ENCODE measurements around the gene USB1.
"Not testable (repeated sequence)": the region's sequence is repeated elsewhere in the genome, so short reads cannot be mapped to it uniquely, and the experiment has no call there.

The USB1 gene

DNA sequence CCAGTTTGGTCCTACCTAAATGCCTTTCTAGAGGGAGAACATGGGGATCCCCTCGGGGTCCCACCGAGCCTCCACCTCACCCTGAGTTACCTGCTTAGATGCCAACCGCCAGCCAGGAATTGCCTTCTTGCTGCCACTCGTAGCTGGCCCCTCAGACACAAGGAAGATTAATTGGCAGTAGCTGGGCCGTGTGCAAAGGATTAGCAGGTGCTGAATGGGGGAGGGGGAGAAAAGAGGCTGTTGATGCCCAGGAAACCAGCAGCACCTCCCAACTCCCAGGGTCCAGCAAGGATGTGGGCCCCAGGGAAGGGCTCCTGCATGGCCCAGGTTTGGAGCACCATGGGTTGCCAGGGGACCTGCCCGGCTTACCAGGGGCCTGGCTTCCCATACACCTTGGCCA lies 30.2 kb upstream of the USB1 start, which contains the start of gene CNGB1:
Gene CNGB1 (minus strand): TSS at position 159 of the 400 bp plus-strand sequence. CDS start 3,842 bp downstream, outside the sequence.
- DNase-seq: no peak

DNA sequence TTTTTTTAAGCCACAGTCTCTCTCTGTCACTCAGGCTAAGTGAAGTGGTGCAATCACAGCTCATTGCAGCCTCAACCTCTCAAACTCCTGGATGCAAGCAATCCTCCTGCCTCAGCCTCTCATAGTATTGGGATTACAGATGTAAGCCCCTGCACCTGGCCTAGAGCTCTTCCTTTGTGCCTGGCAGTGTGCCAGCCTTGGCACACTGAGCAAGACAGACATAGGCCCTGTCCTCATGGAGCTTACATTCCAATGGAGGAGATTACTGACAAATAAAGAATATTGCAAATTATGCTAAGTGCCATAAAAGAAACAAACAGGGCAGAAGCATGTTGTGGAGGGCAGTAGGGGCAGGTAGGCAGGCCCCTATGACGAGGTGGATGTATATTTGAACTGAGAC lies 29.4 kb upstream of the USB1 start:
- no peak for DNase-seq

DNA sequence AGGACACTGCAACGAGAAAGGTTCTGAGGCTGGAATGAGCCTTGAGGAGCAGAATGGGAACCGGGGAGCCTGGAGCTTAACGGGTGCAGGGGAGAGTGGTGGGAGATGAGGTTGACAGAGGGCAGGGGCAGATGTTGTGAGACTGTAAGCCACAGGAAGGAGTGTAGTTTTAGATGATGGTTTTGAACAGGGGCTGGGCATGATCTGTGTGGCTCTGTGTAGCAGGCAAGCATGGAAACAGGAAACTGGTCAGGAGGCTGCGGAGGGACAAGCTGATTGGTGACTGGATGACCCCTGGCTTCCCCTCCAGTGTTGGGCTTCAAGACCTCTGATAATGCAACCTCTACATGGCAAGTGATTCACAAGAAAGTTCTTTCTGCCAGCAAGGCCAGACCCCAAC lies 28.9 kb upstream of the USB1 start:
- no peak for DNase-seq

DNA sequence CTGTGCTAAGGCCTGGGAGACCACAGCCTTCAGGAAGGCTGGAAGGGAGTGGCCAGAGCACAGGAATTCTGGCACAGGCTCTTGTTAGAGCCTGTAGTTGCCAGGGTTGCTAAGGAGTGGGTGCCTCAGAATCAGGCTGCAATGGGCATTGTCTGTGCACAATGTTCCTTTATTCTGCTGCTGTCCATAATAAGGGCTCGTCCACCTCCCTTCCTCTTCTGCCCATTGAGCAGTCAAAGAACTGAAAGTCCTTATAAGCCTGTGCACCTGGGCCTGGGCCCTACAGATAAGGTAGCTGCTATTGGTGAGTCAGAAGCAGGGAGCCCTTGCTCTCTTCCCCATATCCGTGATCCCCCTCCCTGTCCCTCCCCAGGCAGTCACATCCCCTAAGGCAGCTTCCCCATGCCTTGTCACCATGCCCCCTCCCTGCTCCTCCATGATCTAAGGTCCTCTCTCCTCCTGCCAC lies 24.8 kb upstream of the USB1 start:
- DNase-seq: no peak

DNA sequence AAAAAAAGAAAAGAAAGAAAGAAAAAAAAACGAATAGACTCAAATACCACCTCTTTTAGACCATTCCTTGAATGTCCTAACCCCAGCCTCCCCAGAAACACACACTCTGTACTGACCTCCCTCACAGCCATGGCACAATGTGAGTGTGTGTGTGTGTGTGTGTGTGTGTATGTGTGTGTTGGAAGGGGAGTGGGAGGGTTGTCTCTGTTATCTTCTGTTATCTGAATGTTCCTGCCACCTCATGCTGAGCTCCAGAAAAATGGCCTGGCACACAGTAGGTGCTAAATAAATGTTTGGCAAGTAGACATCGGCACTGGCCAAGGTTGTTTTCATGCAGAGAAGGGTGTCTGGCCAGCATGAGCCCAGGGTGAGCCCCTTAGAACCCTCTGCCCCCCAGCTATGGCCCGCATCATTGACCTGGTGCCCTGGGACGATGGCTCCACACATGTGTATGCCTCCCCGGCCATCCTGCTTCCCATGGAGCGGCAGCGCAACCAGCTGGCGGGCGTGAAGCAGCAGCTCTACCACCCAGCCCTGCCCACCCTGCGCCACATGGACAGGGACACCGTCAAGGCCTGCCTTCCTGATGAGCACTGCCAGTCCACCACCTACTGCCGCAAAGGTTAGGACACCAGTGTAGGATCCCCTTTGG lies 23.7 kb upstream of the USB1 start:
- DNase-seq: no peak

DNA sequence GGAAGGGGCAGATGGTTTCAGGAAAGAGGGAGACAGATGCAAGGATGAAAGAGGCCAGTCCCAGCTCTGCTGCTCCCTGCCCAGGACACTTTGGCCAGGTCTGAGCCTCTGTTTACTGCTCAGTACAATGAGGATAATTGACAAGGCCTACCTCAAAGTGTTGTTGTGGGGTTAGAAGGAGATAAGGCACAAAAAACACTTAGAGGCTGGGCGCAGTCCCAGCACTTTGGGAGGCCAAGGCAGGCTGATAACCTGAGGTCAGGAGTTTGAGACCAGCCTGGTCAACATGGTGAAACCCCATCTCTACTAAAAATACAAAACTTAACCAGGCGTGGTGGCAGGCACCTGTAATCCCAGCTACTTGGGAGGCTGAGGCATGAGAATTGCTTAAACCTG lies 23.1 kb upstream of the USB1 start:
- DNase-seq: not testable (repeated sequence)

DNA sequence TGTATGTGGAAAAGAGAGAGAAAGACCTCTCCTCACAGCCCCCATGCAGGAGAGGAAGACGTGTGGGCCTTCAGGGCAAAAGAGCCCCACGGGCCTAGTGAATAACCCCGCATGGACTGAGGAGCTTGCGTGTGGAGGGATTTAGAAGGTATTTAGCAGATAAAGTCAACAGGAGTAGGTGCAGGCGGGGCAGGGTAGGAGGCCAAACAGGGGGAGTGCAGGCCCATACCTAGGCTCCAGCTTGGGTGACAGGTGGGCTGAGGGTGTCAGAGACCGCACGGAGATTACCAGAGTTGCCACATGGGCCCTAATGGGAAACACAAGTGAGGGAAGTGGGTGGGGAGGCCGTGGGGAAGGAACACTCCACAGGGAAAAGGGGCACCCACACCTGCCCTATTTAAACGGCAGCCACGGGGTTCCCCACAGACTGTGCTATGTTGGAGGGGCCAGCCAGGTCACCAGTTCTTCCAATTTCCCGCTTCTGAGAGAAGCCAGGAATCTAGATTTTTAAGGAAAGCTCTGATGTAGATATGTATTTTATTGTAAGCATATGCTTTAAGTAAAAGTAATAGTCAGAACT lies 22.1 kb upstream of the USB1 start:
- no peak for DNase-seq

DNA sequence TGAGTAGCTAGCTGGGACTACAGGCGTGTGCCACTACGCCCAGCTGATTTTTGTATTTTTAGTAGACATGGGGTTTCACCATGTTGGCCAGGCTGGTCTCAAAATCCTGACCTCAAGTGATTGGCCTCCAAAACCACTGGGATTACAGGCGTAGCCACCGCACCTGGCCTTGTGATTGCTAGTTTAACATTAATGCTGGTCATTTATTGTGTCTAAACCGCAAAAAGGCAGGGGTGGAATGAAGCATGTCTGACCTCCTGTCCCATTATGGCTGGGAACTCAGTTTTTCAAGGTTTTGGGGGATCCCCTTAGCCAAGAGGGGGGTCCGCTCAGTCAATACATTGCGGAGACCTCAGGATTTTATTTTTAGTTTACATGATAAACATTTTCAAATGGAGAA lies 19.6 kb upstream of the USB1 start:
- no peak for DNase-seq

DNA sequence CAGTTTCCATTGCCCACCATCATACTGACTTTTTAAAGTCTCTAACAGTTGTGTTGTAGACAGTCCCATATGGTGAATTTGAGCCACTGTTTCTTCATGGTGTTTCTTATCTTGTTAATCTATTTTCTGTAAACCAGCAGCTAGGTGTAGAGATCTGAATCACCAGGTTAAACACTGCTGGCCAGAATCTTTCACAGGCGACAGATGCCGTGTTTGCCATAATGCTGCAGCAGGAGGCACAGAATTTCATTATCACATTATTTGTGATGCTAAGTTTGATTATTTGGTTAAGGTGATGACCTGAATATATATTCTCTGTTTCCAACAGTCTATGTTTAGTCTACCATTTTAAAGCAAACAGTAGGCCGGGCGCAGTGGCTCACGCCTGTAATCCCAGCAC lies 18.8 kb upstream of the USB1 start:
- no peak for DNase-seq

DNA sequence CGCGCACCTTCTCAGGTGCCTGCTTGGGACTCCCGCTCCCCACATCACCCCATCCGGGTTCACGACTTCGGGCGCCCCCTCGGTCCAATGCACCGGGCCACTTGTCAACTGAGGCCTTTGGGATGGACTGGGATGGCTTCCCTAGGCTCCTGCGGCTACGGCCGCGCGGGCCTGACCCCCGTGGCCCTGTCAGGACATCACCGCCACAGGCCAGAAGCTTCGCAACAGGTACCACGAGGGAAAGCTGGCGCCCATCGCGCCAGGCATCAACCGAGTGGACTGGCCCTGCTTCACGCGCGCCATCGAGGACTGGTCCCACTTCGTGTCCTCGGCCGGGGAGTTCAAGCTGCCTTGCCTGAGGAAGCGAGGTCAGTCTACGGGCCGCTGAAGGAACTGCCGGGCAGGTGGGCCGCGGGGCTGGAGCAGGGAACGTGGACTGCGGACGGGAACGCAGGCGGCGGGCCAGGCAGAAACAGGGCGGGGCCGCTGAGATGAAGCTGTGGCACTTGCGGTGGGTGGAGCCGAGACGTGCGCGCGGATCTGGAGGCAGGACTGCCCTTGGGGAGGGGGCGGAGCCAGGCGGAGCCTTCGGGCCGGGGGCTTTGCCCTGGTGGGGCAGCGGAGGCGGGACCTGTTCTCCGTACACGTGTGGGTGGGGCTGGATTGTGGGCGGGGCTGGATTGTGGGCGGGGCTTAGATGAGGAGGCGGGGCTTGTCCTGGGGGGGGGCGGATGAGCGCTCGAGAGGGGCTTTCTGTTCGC lies 16.6 kb upstream of the USB1 start:
- no peak for DNase-seq

DNA sequence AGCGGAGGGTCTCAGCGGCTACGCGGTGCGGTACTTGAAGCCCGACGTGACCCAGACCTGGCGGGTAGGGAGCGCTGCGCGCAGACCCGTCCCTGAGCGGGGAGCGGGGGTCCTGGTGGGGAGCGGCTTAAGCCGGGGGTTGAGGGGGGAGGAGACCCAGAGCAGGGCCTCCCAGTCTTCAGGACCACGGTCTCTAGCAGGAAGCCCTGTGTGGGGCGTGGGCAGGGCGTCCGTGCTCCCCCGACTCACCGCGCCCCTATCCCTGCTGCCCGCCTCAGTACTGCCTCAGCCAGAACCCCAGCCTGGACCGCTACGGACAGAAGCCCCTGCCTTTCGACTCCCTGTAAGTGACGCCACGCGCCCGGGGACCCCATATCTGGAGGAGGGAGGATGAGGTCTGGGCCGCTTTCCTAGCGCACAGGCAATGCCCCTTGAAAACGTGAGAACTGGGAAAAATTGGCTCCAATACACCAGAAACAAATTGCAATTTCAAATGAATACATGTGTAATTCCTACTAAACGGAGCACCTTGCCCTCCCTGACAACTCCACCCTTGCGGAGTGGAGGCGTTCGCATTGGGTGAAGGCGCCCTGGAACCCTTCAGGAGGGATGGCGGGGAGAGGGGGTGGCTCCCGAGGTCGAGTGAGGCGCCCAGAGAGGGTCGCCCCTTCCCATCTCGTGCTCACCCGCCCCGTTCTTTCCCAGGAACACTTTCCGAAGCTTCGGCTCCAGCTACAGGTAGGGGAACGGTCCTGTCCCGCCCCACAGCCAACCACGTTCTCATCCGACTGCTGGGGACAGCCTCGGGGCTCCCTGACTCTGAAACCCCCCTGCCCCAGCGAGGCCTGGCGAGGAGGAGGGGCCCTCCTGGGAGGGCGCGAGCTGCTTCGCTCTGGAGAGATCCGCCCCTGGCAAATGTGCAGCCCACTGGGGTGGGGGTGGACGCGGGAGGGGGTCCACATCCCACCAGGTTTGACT lies 15.7 kb upstream of the USB1 start:
- DNase-seq: no peak

DNA sequence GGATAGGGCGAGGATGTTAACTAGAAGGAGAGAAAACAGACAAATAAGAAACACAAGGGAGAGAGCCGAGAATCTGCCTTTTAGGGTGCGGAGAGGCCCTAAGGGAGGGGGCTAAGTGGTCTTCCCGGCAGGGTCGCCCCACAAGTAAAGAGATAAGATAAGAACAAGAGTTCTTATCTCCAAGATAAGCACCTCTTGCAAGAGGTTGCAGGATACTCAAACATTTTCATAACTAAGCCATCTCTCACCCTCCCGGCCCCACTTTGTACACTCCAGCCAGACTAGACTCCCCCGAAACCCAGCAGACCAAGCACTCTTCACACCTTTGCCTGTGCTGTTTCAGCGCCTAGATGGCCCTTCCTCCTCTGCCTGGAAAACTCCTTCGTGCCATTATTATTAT lies 15.0 kb upstream of the USB1 start:
- no peak for DNase-seq

DNA sequence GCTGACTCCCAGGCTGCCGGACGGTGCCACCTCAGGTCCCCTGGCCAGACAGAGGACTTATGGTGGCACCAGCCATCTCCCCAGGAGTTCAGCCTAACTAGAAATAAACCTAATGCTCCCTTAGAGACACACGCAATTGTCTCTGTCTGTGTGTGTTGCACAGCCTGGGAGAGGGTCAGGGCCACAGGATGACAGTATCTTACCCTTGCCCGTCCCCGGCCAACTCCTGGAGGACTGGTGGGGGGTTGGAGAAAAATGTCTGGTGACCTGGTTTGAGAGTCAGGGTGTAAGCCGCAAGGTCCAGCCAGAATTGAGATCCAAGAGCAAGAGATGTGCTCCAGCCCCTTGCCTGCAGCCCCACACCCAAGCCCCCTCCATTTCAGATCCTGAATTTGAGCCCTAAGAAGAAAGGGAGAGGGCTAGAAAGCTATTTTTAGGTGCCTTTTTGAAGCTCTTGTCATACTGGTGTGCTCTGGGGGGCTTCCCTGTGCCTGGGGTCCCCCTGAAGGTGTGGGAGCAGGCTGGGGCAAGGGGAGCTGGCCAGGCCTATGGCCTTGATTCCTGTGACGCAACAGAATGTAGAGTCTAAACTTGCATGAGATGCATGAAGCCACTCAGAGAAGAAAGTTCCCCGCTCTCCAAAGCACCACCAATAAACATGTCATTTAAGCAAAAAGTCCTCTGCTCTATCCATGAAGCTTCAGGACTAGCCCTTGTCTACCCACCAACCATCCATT lies 13.6 kb upstream of the USB1 start:
- no peak for DNase-seq

DNA sequence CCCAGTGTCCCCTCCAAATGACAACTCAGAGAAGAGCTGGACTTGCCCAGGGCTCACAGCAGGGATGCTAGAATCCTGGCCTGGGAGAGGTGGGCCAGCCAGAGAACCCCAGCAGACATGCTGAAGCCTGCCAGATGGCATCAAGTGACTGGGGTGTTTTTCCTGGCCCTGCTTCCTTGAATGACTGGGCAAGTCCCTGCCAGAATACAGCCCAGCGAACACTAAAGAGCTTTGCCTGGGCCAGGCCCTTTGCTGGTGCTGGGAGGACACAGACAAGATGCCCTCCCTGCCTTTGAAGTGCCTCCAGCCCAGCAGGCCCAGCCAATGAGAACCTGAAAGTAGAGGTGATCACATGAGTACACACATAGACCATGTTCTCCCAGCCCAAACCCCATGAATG lies 12.3 kb upstream of the USB1 start:
- no peak for DNase-seq

DNA sequence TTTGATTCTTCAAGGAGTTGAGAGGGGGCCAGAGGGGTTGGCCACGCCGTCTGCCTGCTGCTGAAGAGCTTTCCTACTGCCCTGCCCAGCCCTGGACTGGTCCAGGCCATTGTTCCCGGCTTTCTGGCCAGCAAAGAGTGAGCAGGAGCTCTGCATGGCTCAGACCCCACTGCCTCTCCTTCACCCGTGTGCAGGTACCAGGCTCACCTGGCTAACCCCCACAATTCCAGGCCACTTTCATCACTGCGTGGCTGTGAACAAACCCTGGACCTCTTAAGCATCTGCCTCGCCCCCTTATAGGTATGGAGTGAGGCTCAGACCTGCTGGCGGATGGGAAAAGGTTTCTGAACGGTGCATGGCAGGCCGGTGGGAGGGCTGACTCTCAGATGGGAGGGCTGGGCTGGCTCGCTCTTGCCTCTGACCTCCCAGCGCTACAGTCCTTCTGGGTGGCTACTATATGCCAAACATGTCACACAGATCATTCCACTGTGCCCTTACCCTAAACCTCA lies 9.6 kb upstream of the USB1 start:
- DNase-seq: no peak

DNA sequence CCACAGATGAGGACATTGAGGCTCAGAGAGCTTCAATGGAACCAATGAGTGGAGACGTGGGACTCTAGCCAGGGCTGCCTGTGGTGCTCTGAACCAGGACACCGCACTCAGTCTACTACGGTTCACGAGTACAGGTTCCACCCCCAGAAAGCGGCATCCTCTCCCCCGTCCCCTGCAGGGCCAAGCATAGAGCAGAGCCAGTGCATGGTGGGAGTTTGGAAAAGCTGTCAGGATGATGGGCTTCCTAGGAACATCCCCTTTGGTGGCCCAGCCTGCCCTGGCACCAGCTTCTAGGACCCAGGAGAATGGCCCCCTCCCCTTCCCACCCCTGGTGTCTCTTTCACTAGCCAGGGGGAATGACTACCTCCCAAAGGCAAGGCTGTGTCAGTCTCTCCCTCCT lies 9.1 kb upstream of the USB1 start:
- DNase-seq: no peak

DNA sequence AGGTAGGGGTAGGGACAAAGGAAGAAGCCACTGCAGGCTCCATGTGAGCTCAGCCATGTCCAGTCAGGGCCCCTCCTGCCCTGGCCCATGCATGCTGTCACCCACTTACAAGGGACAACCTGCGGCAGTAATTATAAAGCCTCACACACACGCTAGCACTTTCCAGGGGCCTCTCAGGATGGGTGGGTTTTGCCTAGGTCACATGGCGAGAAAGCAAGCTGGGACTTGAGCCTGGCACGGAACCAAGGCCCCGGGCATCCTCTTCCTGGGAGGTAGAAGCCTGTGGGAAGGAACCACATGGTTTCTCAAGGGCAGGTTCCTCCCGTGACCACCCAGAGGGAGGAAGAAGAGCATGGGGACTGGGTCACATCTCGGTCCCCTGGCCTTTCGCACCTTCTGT lies 7.8 kb upstream of the USB1 start:
- no peak for DNase-seq

DNA sequence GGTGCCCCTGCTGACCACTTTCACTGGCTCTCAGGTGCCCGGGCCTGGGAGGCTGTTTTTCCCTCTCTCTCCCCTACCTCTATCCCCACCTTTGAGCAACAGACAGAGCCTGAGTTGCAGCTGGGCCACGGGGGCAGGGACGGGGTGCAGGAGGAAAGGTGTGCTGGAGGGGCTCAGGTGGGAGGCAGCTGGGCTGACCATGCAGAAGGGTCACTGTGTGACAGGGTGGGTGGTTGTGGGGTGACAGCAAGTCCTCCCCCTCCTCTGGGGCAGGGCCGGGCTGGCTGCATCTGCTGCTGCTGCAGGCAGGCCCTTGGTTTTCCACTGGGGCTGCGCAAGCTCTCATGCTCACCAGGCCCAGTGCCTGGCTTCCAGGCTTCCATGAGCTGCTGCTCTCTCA lies 7.3 kb upstream of the USB1 start:
- no peak for DNase-seq

DNA sequence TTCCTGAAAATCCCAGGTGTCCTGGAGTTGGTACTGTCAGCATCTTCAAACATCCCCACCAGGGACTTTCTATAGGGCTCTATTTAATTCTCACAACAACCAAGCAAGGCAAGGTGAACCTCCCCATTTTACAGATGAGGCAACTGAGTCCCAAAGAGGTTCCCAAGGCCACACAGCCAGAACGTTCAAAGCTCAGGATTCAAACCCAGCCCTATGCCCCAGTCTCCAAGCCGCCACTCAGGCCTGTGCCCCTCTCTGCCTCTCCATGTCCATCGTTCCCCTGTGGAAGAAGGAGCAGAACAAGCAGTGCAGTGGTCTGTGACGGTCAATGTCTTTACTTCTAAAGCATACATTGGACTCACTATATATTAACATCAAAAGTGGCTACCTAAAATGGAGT lies 6.8 kb upstream of the USB1 start:
- no peak for DNase-seq

DNA sequence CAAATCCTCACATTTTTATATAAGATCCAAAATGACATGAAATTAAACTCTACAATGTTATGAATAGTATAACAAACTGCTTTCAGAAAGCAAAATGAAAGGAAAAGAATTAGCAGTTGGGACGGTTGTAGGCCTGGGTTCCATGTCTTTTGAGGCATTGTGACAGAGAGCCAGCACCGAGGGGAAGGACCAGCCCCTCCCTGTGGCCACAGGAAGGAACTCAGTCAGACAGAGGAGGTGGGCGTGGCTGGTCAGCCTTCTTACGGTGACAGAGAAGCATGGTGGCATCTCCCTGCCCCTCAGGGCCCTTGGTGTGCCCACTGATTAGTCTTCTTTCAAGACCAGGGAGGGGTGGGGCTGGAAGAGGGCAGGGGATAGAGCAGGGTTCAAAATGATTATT lies 6.4 kb upstream of the USB1 start:
- DNase-seq: no peak

DNA sequence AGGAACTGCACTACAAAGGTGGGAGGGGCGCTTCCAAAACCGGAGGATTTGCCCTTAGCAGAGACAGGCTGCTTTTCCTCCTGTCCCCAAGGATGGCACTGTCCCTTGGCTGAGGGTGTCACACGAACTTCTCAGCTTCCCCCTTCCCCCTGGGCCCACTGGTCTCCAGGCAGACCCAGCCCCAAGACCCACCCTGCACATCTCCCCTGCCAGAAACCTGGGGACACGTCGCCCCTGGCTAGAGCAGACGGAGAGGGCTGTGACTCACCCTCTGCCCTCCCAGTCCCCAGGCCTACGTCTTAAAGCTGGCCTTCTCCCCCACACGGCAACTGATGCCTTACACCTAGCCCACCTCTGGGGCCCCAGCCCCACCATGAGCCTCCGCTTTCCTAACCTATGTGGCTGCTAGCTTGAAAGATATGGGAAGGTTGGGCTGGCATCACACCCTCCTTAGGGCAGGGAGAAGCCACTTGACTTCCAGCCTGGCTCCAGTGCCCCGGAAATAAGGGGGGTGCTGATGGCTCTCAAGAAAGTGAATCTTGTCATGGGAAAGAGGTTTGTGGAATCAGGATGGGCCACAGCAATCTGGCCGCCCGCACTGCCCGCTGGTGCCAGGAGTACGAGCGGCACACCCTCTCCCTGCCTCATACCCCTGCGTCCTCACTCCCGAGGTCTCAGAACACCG lies 5.3 kb upstream of the USB1 start:
- DNase-seq: no peak
